ENCODE results near the gene TMEM59. TPM values are rescaled to one million over a fixed set of nuclear protein-coding genes. Genes with fewer than 3 reads are reported as not detected.
A peak's percentile ranks its signal among the peaks of the same experiment; 100 is the strongest.
"Not testable (repeated sequence)": the region's sequence is repeated elsewhere in the genome, so short reads cannot be mapped to it uniquely, and the experiment has no call there.

The TMEM59 gene
- total RNA-seq, 1 donor from 2014 or later: 283 TPM

DNA sequence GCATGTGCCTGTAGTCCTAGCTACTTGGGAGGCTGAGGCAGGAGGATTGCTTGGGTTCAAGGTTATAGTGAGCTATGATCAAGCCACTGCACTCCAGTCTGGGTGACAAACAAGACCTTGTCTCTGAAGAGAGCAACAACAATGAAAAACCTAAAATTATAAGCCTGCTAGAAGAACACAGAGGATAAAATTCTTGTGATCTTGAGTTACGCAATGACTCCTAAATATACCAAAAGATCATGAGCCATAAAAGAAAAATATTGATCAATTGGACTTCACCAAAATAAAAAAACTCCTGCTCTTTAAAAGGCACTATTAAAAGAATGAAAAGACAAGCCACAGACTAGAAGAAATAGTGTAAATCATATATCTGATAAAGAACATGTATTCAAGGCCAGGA, 57.3 kb downstream of the TMEM59 start:
- intact Hi-C loops (cut with DNase I): no loop called here
- no peak for DNase-seq (ENCODE audit: low spot score)
- no peak for ATAC-seq

- ATAC-seq; intact Hi-C loops (cut with DNase I); DNase-seq (ENCODE audit: low spot score): not testable (repeated sequence)
These were observed 58.5 kb downstream of the TMEM59 start for GRCh38 chr1:53994516-53994915.

DNA sequence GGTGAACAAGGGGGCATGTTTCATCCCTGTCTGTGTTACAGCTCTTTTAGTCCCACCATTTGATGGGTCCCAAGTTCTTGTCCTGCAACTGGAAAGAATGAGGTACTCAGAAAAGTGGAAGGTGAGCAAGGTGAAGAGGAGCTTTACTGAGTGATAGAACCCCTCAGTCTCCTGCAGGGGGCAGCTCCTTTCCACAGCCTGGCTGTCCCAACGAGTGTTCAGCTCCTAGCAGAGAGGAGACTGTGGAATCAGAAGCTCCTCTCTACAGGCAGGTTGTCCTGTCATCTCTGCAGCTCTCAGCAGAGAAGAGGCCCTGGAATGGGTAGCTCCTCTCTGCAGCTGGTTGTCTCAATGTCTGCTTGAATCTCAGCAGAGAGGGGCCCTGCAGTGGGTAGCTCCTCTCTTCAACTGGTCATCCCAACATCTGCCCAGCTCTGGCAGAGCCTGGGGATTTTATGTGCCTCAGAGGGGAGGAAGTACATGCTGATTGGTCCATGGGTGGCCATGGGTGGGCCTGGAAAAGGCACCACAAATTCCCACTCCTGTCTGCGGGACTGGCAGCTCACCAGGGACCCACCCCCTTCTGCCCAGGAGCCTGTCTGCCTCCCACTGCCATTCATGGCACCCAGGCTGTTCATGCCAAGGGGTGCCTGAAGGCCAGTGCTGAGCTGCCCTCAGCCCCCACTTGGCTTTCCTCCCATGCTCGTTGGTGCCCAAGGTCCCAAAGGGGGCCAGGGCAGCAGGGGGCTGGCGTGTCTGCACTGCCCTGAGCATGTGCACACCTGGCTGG, 60.7 kb downstream of the TMEM59 start:
- ATAC-seq: no peak
- intact Hi-C loops (cut with DNase I): no loop called here
- DNase-seq (ENCODE audit: low spot score): no peak

- intact Hi-C loops (cut with DNase I): no loop called here
- DNase-seq (ENCODE audit: low spot score): no peak
- ATAC-seq: no peak
These were observed 65.1 kb downstream of the TMEM59 start for GRCh38 chr1:53987880-53988279.

DNA sequence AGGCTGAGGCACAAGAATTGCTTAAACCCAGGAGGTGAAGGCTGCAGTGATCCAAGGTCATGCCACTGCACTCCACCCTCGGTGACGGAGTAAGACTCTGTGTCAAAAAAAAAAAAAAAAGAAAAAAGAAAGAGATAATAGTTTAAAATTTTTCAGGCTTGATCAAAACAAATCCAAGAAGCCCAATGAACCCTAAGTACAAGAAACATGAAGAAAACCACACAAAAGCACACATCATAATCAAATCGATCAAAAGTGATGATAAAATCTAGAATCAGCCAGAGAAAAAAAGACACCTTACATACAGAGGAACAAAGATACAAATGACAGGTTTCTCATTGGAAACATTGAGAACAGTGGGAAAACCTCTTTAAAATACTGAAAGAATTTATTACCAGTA, 66.5 kb downstream of the TMEM59 start:
- intact Hi-C loops (cut with DNase I): no loop called here
- DNase-seq (ENCODE audit: low spot score): no peak
- no peak for ATAC-seq

- intact Hi-C loops (cut with DNase I): no loop called here
- no peak for DNase-seq (ENCODE audit: low spot score)
- ATAC-seq: no peak
These were observed 68.3 kb downstream of the TMEM59 start for GRCh38 chr1:53984726-53985125.

DNA sequence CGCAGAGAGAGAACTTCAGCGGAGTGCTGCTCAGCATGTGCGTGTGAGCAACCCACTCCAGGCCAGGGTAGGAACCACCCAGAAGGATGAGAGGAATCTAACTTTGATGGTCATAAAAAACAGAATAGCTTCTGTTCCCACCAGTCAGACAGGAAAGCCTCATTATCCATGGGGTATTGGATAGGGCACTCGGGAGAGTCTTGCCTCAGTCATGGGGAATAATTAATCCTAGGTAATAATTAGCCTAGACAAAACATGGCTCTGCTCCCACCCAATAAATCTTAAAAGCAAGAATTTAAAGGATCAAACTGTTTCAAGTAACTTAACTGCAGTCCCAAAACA, 70.3 kb downstream of the TMEM59 start:
- intact Hi-C loops (cut with DNase I): no loop called here
- ATAC-seq (no peak), DNase-seq (ENCODE audit: low spot score) (no peak)

DNA sequence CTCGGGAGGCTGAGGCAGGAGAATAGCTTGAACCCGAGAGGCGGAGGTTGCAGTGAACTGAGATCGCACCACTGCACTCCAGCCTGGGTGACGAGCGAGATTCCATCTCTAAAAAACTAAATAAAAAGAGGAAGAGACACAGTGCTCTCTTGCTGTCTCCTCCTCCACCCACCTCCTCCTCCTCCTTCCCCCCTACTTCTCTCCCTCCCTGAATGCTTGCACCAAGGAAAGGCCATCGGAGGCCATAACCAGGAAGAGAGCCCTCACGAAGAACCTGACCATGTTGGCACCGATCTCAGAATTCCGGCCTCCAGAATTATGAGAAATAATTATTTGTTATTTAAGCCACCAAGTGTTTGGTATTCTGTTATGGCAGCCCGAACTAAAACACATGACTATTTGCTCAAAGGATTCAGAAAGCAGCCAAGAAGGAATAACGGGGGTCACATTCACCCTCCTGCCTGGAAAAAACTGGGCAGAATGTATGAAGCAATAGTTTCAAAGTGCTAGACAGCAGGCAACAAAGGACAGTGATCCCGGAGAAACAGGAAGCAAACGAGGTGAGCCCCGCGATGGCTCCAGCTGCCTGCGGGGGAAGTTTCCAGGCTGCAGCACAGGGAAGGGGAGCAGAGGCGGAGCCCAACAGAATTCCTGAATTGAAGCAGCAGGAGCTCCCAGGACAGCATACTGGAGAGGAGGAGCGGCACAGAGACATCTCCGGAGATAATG, 70.8 kb downstream of the TMEM59 start:
- ATAC-seq (peak; percentile 78), DNase-seq (ENCODE audit: low spot score) (no peak)
- intact Hi-C loops (cut with DNase I): no loop called here

- ATAC-seq (no peak), DNase-seq (ENCODE audit: low spot score) (no peak)
- intact Hi-C loops (cut with DNase I): no loop called here
These were observed 71.8 kb downstream of the TMEM59 start for GRCh38 chr1:53981220-53981619.

DNA sequence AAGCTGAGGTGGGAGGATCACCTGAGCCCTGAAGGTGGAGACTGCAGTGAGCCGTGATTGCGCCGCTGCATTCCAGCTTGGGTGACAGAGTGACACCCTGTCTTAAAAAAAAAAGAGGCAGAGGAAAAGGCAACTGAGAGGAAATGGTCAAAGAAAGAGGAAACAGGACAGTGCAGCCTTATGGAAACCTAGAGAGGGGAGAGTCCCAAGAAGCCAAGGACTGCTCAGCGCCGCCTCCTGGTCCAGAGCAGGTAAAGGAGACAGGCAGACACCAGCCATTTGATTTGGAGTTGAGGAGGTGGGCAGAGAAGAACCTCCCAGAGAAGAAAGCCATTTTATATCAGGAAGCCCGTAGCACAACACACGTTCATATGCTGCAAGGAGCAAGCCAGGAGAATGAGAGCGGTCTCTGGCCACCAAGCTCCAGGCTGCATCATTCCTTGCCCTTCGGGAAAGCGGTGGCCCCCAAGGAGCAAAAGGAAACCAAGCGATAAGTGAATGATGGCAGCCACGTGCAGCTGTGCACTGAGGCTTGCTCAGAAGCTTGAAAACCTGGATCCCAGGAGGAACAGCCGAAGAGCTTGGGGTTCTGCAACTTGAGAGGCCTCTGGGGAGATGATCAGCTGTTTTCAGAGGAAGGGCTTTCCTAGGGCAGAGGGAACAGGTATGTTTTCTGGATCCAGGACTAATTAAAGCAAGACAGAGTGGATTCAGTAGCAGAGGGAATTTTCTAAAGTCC, 73.1 kb downstream of the TMEM59 start:
- intact Hi-C loops (cut with DNase I): no loop called here
- no peak for DNase-seq (ENCODE audit: low spot score)
- ATAC-seq: no peak

Small RNAs within 50 kb of the gene (microRNA-seq; reads per million reads assigned to microRNA genes)
- gene MIR4781: 3.6 reads per million, percentile 4 among the genes with 10 or more reads in this experiment

Other genes with a start within 250 kb of the TMEM59 start
- 8.0 TPM for gene NDC1, start 214.9 kb downstream of the TMEM59 start, total RNA-seq
- gene YIPF1, start 163.4 kb downstream of the TMEM59 start, total RNA-seq: 16.6 TPM
- not detected for gene DIO1, start 159.0 kb downstream of the TMEM59 start, total RNA-seq
- gene IFT25, start 107.5 kb downstream of the TMEM59 start, total RNA-seq: 33.5 TPM
- gene LRRC42, start 106.9 kb downstream of the TMEM59 start, total RNA-seq: 26.9 TPM
- gene LDLRAD1, start 35.0 kb downstream of the TMEM59 start, total RNA-seq: not detected
- gene TCEANC2, start 404 bp upstream of the TMEM59 start, total RNA-seq: 7.7 TPM
- 0.22 TPM for gene CDCP2, start 99.8 kb upstream of the TMEM59 start, total RNA-seq
- gene CYB5RL, start 146.8 kb upstream of the TMEM59 start, total RNA-seq: 8.1 TPM
- gene MRPL37, start 147.0 kb upstream of the TMEM59 start, total RNA-seq: 31.1 TPM